Tibial nerve (tissue), 4 donors: ENCODE data around the gene SLC9A9. TPM values are rescaled to one million over a fixed set of nuclear protein-coding genes. Genes with fewer than 3 reads are reported as not detected.

ENCODE experiments used
- DNase-seq, 2 donors: peaks; one replicate each; pipeline ENCODE4 v3.0.0-alpha.2; 2019; ENCODE audit warnings: low spot score in 2 of 2
- H3K27ac ChIP-seq, 4 donors: fragments of 200-600 bp; sonication (generic) in 3 of 4; one replicate each; pipeline ENCODE4 v1.5.1; 2017 to 2019; ENCODE audit warnings: mild to moderate bottlenecking in 1 of 4
- H3K27me3 ChIP-seq, 2 donors: fragments of 200-600 bp; sonication (generic) in 1 of 2; one replicate each; pipeline versions ENCODE4 v1.5.1 to v1.6.0; 2017 to 2019
- H3K36me3 ChIP-seq, 3 donors: fragments of 200-600 bp; sonication (generic); one replicate each; pipeline ENCODE4 v1.5.1; 2018 to 2019
- H3K4me1 ChIP-seq, 4 donors: fragments of 200-600 bp; sonication (generic) in 3 of 4; one replicate each; pipeline ENCODE4 v1.5.1; 2017 to 2019
- H3K4me3 ChIP-seq, 4 donors: fragments of 200-600 bp; sonication (generic) in 3 of 4; one replicate each; pipeline ENCODE4 v1.5.1; 2017 to 2019; ENCODE audit warnings: mild to moderate bottlenecking in 1 of 4, moderate library complexity in 1 of 4
- H3K9me3 ChIP-seq, 4 donors: fragments of 200-600 bp; sonication (generic) in 3 of 4; one replicate each; pipeline ENCODE4 v1.5.1; 2017 to 2019
- EP300 ChIP-seq, 2 donors: sonication (generic); formaldehyde crosslinking; IDR thresholded peaks; one replicate each; pipeline ENCODE4 v1.6.1; 2017; ENCODE audit warnings: antibody characterized with exemption in 2 of 2, mild to moderate bottlenecking in 1 of 2
- POLR2A ChIP-seq, 2 donors: fragments of 450-650 bp; IDR thresholded peaks; one replicate each; pipeline ENCODE4 v1.6.1; 2017; ENCODE audit warnings: antibody characterized with exemption in 2 of 2, mild to moderate bottlenecking in 2 of 2, moderate library complexity in 2 of 2
- WGBS, 2 donors: methylation state at CpG; one replicate each; pipeline ENCODE4 v1.1.5; 2018; 5-methylcytosine and 5-hydroxymethylcytosine counted together
- total RNA-seq, 4 donors: library from RNA; depleted of rRNA; stranded (reverse); fragments of >200 nt; gene quantifications; one replicate each; pipeline ENCODE4 v1.1.0, GENCODE V29; 2016
- TF ChIP-seq, protein P1 (sequence below), 5 experiments: fragments of 200-600 bp in 3 of 5; fragments of 450-650 bp in 2 of 5; sonication (generic) in 3 of 5; IDR thresholded peaks; one replicate each; pipeline ENCODE4 v1.5.1; 2016 to 2019; ENCODE audit warnings: antibody characterized with exemption in 5 of 5, mild to moderate bottlenecking in 3 of 5, moderate library complexity in 2 of 5

SLC9A9 gene
- total RNA-seq, 4 donors from 2014 or later = 7.6 to 11.1 (median 9.2) TPM

DNA sequence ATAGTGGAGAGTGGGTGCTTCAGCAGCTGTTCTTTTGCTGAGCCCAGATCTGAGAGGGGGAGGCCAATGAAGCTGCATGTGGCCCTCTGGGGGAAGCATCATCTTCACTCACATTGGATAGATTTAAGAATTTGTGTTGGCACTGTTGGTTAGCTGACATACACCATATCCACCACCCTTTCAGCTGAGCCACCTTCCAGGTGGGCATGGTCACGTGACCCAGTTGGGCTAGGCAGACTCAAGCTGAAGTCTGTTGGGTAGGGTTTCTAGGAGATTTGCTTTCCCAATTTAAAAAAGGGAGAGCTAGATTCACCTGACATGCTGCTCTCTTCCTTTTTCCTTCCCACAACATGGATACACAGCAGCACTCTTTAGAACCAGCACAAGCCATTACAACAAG is 417.7 kb downstream of the SLC9A9 start:
- TF ChIP-seq EP300 (IDR thresholded peaks at IDR 0.05) (no peak), POLR2A (IDR thresholded peaks at IDR 0.05) (no peak)
- TF ChIP-seq, protein P1, sequence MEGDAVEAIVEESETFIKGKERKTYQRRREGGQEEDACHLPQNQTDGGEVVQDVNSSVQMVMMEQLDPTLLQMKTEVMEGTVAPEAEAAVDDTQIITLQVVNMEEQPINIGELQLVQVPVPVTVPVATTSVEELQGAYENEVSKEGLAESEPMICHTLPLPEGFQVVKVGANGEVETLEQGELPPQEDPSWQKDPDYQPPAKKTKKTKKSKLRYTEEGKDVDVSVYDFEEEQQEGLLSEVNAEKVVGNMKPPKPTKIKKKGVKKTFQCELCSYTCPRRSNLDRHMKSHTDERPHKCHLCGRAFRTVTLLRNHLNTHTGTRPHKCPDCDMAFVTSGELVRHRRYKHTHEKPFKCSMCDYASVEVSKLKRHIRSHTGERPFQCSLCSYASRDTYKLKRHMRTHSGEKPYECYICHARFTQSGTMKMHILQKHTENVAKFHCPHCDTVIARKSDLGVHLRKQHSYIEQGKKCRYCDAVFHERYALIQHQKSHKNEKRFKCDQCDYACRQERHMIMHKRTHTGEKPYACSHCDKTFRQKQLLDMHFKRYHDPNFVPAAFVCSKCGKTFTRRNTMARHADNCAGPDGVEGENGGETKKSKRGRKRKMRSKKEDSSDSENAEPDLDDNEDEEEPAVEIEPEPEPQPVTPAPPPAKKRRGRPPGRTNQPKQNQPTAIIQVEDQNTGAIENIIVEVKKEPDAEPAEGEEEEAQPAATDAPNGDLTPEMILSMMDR (IDR thresholded peaks at IDR 0.05) = no peak
- Histone ChIP-seq H3K36me3 (no peaks in the 10 kb centered on the region), H3K9me3 (no peaks in the 10 kb centered on the region), H3K4me1 (no peaks in the 10 kb centered on the region), H3K4me3 (no peak overlapping the region), H3K27ac (no peak overlapping the region), H3K27me3 (no peaks in the 10 kb centered on the region)
- WGBS, 2 donors = 88 to 93% methylated on average over 1 of the region's 1 CpG
- no peak for DNase-seq

DNA sequence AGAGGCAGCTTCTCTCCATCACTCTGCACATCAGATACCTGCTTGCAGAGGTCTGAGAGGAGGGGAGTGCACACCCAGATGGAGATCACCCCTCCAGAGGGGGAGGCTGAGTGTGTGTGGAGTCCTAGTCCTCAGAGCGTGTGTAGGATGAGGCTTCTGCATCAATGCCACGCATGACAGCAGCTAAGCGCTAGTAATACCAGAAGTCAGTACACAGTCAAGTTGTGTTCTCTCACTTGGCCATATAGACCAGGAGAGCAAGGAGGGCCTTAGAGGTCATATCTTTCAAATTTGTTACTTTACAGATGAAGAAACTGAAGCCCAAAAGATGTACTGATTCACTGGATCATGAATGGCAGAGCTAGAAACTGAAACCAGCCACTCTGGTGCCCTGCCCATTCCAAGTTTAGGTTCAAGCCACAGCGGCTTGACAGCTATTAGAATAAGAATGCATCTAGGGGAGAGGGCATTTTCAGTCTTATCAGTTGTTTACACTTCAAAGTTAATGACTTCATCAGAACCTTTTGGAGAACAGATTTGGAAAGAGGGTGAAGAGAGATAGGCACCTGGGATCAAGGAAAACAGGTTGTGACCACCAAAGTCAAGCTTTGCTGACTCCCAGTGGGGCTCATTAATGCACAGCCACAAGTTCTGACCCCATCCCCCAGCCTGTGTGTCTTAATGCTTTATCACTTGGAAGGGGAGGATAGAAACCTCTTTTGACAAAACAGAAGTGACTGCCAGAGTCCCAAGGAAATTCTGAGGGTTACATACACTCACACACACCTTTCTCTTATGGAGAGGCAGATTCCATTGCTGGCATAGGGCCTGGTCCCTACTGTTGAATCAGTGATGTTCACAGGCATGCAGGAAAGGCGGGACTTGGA is 418.4 kb downstream of the SLC9A9 start:
- H3K4me1 ChIP-seq = no peaks in the 10 kb centered on the region
- no peaks in the 10 kb centered on the region for H3K36me3 ChIP-seq
- H3K27me3 ChIP-seq = no peaks in the 10 kb centered on the region
- no peaks in the 10 kb centered on the region for H3K9me3 ChIP-seq
- H3K4me3 ChIP-seq = no peak overlapping the region
- DNase-seq = no peak
- H3K27ac ChIP-seq = no peak overlapping the region
- WGBS, 2 donors = 87 to 88% methylated on average over 5 of the region's 5 CpGs
- TF ChIP-seq, protein P1 (IDR thresholded peaks at IDR 0.05) = no peak
- TF ChIP-seq POLR2A (IDR thresholded peaks at IDR 0.05) (no peak), EP300 (IDR thresholded peaks at IDR 0.05) (no peak)

DNA sequence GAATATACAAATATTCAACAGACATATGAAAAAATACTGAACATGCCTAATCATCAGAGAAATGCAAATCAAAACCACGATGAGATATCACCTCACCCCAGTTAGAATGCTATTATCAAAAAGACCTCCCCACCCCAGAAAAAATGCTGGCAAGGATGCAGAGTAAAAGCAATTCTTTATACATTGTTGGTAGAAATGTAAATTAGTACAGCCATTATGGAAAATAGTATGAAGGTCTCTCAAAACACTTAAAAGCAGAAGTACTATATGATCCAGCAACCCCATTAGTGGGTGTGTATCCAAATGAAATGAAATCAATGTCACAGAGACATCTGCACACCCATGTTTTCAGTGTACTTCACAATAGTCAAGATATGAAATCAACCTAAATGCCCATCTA is 420.0 kb downstream of the SLC9A9 start:
- Histone ChIP-seq H3K9me3 (no peaks in the 10 kb centered on the region), H3K4me1 (no peaks in the 10 kb centered on the region), H3K36me3 (no peaks in the 10 kb centered on the region), H3K4me3 (no peak overlapping the region), H3K27ac (no peak overlapping the region), H3K27me3 (no peaks in the 10 kb centered on the region)
- TF ChIP-seq POLR2A (IDR thresholded peaks at IDR 0.05) (no peak), EP300 (IDR thresholded peaks at IDR 0.05) (no peak)
- TF ChIP-seq, protein P1 (IDR thresholded peaks at IDR 0.05) = no peak
- WGBS, 2 donors = 57 to 62% methylated on average over 1 of the region's 1 CpG
- DNase-seq = no peak

DNA sequence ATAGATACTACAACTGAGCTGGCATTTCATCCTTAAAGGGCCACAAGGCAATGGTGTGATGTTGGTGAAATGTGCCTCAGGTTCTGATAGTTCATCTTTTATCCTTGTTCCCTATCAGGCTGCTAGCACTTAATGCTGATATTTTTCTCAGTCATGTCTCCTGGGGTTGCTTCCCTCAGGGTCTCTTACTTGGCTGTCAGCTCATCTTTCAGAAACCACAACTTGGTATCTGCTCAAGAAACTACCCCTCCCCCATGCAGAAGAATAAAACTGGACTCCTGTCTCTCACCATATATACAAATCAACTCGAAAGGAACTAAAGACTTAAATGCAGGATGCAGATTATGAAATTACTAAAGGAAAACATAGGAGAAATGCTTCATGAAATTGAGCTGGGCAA is 420.6 kb downstream of the SLC9A9 start:
- whole genome bisulfite sequencing, 2 donors = 78 to 86% methylated on average over 1 of the region's 1 CpG
- DNase-seq = no peak
- TF ChIP-seq, protein P1 (IDR thresholded peaks at IDR 0.05) = no peak
- TF ChIP-seq POLR2A (IDR thresholded peaks at IDR 0.05) (no peak), EP300 (IDR thresholded peaks at IDR 0.05) (no peak)

DNA sequence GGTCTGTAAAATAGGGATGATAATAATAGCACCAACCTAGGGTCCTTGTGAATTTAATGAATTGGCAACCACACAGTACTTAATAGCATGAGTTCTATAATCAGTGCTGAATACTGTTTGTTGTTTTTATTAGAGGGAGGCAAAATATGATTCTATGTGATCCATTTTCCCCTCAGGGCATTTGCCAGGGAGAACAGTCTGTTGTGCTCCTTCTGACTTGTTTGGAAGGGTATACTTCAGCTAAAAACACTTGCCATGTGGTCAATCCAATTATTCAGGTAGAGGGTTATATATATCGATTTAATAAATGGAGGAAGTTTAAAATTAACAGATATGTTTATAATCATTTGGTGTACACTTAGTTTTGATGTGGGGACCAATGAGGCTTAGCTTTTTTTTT is 423.4 kb downstream of the SLC9A9 start:
- WGBS, 2 donors = 96 to 98% methylated on average over 1 of the region's 1 CpG
- no peak for TF ChIP-seq POLR2A (IDR thresholded peaks at IDR 0.05)
- no peak for TF ChIP-seq EP300 (IDR thresholded peaks at IDR 0.05)
- TF ChIP-seq, protein P1 (IDR thresholded peaks at IDR 0.05) = no peak
- H3K4me1 ChIP-seq = no peaks in the 10 kb centered on the region
- no peaks in the 10 kb centered on the region for H3K9me3 ChIP-seq
- DNase-seq = no peak
- no peak overlapping the region for H3K27ac ChIP-seq
- no peaks in the 10 kb centered on the region for H3K36me3 ChIP-seq
- H3K27me3 ChIP-seq = no peaks in the 10 kb centered on the region
- H3K4me3 ChIP-seq = no peak overlapping the region

More for the DNA sequence above, 420.6 kb downstream of the SLC9A9 start:
- Histone ChIP-seq H3K27me3 (no peaks in the 10 kb centered on the region), H3K36me3 (no peaks in the 10 kb centered on the region), H3K9me3 (no peaks in the 10 kb centered on the region), H3K4me1 (no peaks in the 10 kb centered on the region), H3K27ac (no peak overlapping the region), H3K4me3 (no peak overlapping the region)
